NCI-H2227 (cell line): ENCODE data around the gene SH2D4B.

Experiments
- DNase-seq: peaks from one replicate; lab custom pipeline; 2025; ENCODE audit not compliant: unreplicated experiment; lab: John Stamatoyannopoulos, UW

SH2D4B gene

DNA sequence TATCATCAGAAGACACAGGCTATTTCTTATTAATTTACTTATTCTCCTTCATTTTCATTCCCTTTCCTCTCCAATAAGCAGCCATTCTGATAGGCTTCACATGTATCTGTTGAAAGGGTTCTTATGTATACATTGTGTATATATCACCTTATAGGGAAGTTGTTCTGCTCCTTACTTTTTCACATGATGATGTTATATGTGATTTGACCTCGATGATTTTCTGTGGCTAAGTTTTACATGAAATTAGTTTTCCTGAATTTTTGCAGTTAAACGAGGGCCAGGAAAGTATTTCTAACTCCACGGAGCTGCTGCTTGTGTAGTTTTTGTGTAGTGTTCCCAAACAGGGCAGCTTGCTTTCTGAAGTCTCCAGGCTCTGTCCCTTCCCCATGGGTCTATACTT is 84.5 kb downstream of the SH2D4B start:
- no peak for DNase-seq

GRCh38 chr10:80630324-80630723 is 92.6 kb downstream of the SH2D4B start:
- no peak for DNase-seq

GRCh38 chr10:80632742-80633141 is 95.0 kb downstream of the SH2D4B start:
- DNase-seq = no peak

GRCh38 chr10:80633383-80633860 is 95.7 kb downstream of the SH2D4B start:
- DNase-seq = no peak

- no peak for DNase-seq
These were observed 96.2 kb downstream of the SH2D4B start for GRCh38 chr10:80633910-80634309.

DNA sequence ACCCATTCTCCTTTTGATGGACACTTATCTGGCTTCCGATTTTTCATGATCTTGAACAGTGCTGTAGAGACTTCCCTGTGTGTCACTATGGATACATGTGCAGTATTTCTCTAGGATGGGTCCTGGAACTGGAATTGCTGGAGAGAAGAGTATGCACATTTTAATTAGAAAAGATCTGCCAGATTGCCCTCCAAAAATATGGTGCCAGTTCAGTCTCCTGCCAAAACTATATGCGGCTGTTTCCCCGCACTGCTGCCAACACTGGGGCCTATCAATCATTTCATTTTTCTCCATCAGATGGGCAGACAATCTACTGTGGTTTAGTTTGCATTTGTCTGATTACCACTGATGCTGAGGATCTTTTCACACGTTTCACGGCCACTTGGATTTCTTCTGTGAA is 105.0 kb downstream of the SH2D4B start:
- DNase-seq = no peak

- no peak for DNase-seq
These were observed 108.7 kb downstream of the SH2D4B start for GRCh38 chr10:80646366-80646765.

DNA sequence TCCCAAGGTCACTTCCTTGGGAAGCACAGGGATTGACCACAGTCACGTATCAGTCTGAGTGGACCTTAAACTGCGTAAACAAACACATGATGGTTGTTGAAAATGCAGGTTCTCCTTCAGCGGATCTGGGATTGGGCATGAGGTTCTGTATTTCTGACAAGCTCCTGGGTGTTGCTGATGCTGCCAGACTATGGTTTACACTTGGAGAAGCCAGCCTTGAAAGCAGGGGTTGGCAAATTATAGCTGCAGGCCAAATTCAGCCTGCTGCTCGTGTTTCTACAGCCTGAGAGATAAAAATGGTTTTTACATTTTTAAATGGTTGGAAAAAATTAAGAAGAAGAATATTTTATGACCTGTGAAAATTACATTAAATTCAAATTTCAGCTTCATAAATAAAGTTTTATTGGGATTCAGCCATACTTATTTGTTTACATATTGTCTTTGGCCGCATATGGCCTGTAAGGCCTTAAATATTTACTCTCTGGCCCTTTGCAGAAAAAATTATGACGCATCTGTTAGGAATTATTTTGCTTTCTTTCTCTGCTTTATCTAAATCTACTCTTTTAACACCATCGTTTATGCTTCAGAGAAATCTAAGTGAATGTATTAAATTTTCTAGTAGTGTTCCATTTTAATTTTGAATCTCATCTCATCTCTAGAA is 109.6 kb downstream of the SH2D4B start:
- no peak for DNase-seq

DNA sequence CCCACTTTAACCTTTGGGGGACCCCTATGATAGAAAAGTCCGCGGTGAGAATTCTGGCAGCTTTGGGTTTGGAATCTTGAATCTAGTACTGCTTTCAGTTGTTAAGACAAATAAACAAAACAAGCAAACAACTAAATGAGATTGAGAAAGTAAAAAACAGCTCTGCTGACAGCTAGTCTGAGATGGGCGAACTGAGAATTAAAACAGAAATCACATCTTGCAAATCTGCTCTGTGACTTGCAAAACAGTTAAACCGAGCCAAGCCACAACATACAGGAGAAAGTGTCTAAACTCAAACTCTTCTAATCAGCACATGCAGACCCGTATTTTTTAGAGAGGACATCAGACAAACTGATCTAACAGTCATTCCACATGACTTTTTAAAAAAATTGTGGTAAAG is 110.4 kb downstream of the SH2D4B start:
- no peak for DNase-seq

- DNase-seq = no peak
These were observed 111.5 kb downstream of the SH2D4B start for GRCh38 chr10:80649183-80649582.

DNA sequence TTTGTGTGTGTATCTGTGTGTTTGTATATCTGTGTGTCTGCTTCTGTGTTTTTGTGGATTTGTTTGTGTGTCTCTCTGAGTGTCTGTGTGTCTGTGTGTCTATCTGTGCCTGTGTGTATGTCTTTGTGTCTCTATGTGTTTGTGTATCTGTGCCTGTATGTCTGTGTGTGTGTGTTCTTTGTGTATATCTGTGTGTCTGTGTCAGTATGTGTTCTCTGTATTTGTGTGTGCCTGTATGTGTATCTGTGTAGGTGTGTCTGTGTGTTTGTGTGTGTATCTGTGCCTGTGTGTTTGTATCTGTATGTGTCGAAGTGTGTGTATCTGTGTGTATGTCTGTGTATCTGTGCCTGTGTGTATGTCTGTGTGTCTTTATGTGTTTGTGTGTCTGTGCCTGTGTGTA is 118.2 kb downstream of the SH2D4B start:
- no peak for DNase-seq

DNA sequence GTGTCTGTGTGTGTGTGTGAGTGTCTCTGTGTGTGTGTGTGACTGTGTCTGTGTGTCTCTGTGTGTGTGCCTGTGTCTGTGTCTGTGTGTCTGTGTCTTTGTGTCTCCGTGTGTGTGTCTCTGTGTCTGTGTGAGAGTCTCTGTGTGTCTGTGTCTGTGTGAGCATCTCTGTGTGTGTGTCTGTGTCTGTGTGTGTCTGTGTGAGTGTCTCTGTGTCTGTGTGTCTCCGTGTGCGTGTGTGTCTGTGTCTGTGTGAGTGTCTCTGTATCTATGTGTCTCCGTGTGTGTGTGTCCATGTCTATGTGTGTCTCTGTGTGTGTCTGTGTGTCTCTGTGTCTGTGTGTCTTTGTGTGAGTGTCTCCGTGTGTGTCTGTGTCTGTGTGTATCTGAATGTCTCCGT is 120.4 kb downstream of the SH2D4B start:
- no peak for DNase-seq

DNA sequence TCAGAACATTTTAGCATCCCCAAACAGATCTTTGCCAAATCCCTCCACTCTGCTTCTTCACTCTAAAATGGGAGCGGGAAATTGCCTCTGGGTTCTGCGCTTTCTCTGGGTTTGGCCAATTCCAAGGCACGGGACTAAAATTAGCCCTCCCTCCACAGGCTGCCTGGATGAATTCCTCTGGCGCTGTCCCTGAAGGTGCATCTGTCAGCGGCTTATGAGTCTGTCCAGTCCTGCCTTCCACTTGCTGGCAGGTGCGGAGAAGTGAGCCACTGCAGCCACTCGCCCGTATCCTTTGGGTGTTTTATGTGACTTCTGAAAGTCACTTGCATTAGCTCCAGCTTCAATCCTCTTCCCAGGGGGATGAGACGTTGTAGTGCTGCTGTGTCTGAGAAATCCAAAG is 121.6 kb downstream of the SH2D4B start:
- no peak for DNase-seq

GRCh38 chr10:80660266-80660665 is 122.6 kb downstream of the SH2D4B start:
- DNase-seq = no peak

DNA sequence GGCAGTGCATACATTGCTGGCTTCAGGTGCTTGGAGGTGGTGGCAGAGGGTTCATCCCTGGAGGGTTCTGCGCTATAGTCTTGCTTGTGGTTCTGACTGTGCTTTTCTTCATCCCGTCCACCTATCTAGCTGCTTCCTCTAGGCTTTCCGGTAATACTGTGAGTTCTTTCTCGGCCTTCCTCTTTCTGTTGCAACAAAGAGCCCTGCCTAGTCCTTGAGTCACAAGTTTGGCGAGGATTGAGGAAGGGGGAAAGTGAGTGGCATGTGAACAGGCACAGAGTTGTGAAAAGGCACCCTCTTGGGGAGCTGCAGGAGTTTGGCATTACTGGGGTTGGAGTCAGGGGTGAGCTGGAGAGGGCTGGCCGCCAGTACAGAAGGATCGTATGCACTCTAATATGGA is 123.0 kb downstream of the SH2D4B start:
- DNase-seq = no peak

GRCh38 chr10:80661526-80661925 is 123.8 kb downstream of the SH2D4B start:
- DNase-seq = no peak

- DNase-seq = peak; percentile 75
These were observed 124.9 kb downstream of the SH2D4B start for GRCh38 chr10:80662429-80663261.

- peak; percentile 75 for DNase-seq
These were observed 126.5 kb downstream of the SH2D4B start for GRCh38 chr10:80664071-80664680.

GRCh38 chr10:80669485-80669884 is 131.8 kb downstream of the SH2D4B start:
- no peak for DNase-seq

DNA sequence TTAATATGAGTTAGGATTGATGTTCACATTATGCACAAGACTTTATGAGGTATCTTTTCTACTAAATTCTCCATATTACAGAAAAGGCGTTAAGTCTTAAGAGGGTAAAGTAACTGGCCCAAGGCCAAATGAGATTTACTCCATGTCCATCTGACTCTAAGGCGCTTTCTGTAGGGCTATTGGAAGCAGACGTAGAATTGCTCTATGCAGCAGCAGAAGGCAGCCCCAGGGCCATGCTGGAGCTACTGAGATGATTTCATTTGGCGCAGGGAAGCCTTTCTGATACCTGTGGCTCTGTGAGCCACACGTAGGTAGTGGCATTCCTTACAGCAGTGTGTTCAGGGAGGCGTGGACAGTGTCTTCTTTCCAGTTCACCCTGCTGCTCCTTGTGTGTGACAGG is 133.1 kb downstream of the SH2D4B start:
- no peak for DNase-seq

DNA sequence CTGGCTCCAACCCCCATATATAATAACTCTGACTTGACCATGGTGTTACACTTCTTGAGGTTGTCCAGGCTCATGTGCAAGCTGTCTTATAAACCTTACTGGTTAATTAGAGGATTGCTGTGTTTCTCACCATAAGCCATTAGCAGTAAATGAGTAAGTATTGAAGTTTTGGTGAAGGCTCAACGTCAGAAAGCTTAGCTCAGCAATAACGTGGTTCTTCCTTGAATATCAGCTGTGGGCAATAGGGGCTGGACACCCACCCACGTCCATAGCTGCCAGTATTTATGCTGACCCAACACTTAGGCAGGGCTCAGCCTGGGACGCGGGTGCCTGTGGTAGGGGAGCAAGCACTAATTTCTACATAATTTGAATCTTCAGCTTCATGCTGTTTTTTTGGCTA is 134.1 kb downstream of the SH2D4B start:
- no peak for DNase-seq

DNA sequence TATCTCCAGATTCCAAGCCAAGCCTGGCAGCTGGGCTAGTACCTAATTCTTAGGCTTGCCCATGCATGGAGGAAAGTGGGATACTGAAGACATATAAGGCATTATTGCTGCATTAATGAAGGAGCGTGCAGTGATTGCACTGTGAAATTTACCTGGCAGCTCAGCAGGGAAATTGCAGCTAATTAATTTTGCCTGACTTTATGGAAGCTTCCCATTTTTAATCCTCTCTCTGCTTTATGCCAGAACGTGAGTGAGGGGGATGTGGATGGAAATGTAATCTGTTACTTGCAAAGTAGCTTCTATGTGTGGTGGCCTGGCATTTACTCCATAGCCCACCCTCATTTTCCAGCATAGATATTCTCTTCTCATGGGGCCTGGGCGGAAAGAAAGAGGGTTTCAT is 134.9 kb downstream of the SH2D4B start:
- no peak for DNase-seq
